Measurements from ENCODE around the gene CDH16. TPM values are rescaled to one million over a fixed set of nuclear protein-coding genes. Genes with fewer than 3 reads are reported as not detected.

Gene CDH16
- total and polyA plus RNA-seq, 2 donors from 2014 or later = 1,180 to 1,188 TPM

- H3K4me1 ChIP-seq (ENCODE audit: control insufficient read depth in 2 of 3, insufficient read depth in 2 of 3, low read depth in 1 of 3, low read length in 3 of 3) = peaks cover 0 to 17% (median 15%) of the 10 kb centered on the region in 3 donors
- no peaks in the 10 kb centered on the region for H3K9me3 ChIP-seq (ENCODE audit: control insufficient read depth in 2 of 3, insufficient read depth in 1 of 3, low read length in 3 of 3)
- peaks cover 5 to 18% (median 16%) of the 10 kb centered on the region in 3 donors for H3K36me3 ChIP-seq (ENCODE audit: control insufficient read depth in 2 of 3, insufficient read depth in 3 of 3, low read length in 3 of 3)
- FAIRE-seq (no peak), DNase-seq (peak in 1 of 5 donors; percentile 0)
- H3K27ac ChIP-seq (ENCODE audit: low read depth in 2 of 2, low read length in 2 of 2) = peak overlapping the region in 1 of 2 donors; percentile 5
- intact Hi-C loops (cut with DNase I) = no loop called here
- H3K27me3 ChIP-seq (ENCODE audit: control insufficient read depth, insufficient read depth, low read length) = no peaks in the 10 kb centered on the region
- no peak overlapping the region for H3K9ac ChIP-seq (ENCODE audit: low read length in 3 of 3)
- no peak for TF ChIP-seq CTCF (IDR thresholded peaks at IDR 0.05; ENCODE audit: borderline replicate concordance, extremely low read depth, insufficient read depth)
- H3K4me3 ChIP-seq (ENCODE audit: low read length in 3 of 3) = no peak overlapping the region
Observed at GRCh38 chr16:66888647-66889615, 29.8 kb downstream of the CDH16 start.

GRCh38 chr16:66886914-66887313 lies 31.8 kb downstream of the CDH16 start:
- Histone ChIP-seq H3K36me3 (ENCODE audit: control insufficient read depth in 2 of 3, insufficient read depth in 3 of 3, low read length in 3 of 3) (peaks cover 5 to 18% (median 16%) of the 10 kb centered on the region in 3 donors), H3K27me3 (ENCODE audit: control insufficient read depth, insufficient read depth, low read length) (no peaks in the 10 kb centered on the region), H3K9me3 (ENCODE audit: control insufficient read depth in 2 of 3, insufficient read depth in 1 of 3, low read length in 3 of 3) (no peaks in the 10 kb centered on the region), H3K4me1 (ENCODE audit: control insufficient read depth in 2 of 3, insufficient read depth in 2 of 3, low read depth in 1 of 3, low read length in 3 of 3) (peaks cover 0 to 17% (median 15%) of the 10 kb centered on the region in 3 donors), H3K4me3 (ENCODE audit: low read length in 3 of 3) (peak overlapping the region in 1 of 3 donors; percentile 26), H3K9ac (ENCODE audit: low read length in 3 of 3) (no peak overlapping the region), H3K27ac (ENCODE audit: low read depth in 2 of 2, low read length in 2 of 2) (peak overlapping the region in 1 of 2 donors; percentile 3)
- DNase-seq (no peak), FAIRE-seq (no peak)
- intact Hi-C loops (cut with DNase I) = no loop called here
- TF ChIP-seq CTCF (IDR thresholded peaks at IDR 0.05; ENCODE audit: borderline replicate concordance, extremely low read depth, insufficient read depth) = no peak

GRCh38 chr16:66886321-66886720 lies 32.4 kb downstream of the CDH16 start:
- FAIRE-seq = no peak
- no peak overlapping the region for H3K9ac ChIP-seq (ENCODE audit: low read length in 3 of 3)
- no peaks in the 10 kb centered on the region for H3K27me3 ChIP-seq (ENCODE audit: control insufficient read depth, insufficient read depth, low read length)
- peak overlapping the region in 1 of 3 donors; percentile 26 for H3K4me3 ChIP-seq (ENCODE audit: low read length in 3 of 3)
- no peak for TF ChIP-seq CTCF (IDR thresholded peaks at IDR 0.05; ENCODE audit: borderline replicate concordance, extremely low read depth, insufficient read depth)
- H3K4me1 ChIP-seq (ENCODE audit: control insufficient read depth in 2 of 3, insufficient read depth in 2 of 3, low read depth in 1 of 3, low read length in 3 of 3) = peaks cover 0 to 17% (median 14%) of the 10 kb centered on the region in 3 donors
- peaks cover 5 to 18% (median 16%) of the 10 kb centered on the region in 3 donors for H3K36me3 ChIP-seq (ENCODE audit: control insufficient read depth in 2 of 3, insufficient read depth in 3 of 3, low read length in 3 of 3)
- intact Hi-C loops (cut with DNase I) = no loop called here
- peak overlapping the region in 1 of 2 donors; percentile 3 for H3K27ac ChIP-seq (ENCODE audit: low read depth in 2 of 2, low read length in 2 of 2)
- H3K9me3 ChIP-seq (ENCODE audit: control insufficient read depth in 2 of 3, insufficient read depth in 1 of 3, low read length in 3 of 3) = no peaks in the 10 kb centered on the region
- DNase-seq = no peak
